ENCODE measurements around the gene CROCC.
"Not testable (repeated sequence)": the region's sequence is repeated elsewhere in the genome, so short reads cannot be mapped to it uniquely, and the experiment has no call there.

The CROCC gene

DNA sequence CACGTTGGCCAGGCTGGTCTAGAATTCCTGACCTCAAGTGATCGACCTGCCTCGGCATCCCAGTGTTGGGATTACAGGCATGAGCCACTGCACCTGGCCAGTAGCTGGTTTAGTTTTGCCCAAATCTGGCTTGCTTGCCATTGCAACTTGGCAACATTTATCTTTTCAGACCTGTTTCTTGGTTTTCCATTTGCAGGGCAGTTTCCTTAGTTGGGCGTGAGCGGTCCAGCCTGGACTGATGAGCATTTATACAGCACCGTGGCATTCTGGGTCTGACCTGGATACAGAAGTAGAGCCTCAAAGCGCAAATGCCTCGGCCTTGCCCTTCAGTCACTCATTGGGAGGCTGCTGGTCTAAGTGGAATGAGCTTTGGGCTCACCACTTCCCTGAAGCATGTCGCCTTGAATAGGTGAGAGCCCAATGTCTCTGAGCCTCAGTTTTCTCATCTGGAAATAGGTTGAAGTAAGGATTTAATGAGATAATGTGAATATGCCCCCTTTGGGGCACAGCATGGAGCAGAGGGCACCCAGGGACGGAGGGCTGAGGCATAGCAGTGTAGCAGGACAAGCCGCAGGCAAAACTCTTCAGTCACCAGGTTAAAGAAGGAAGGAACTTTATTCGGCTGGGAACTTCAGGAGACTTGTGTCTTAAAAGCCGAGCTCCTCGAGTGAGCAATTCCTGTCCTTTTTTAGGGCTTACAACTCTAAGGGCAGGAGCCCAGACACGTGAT is 2.6 kb upstream of the CROCC start:
- DNase-seq = not testable (repeated sequence)

- no peak for DNase-seq
These were observed 780 bp upstream of the CROCC start for GRCh38 chr1:16920951-16921350.

GRCh38 chr1:16922466-16922865 is 735 bp downstream of the CROCC start:
- no peak for DNase-seq

DNA sequence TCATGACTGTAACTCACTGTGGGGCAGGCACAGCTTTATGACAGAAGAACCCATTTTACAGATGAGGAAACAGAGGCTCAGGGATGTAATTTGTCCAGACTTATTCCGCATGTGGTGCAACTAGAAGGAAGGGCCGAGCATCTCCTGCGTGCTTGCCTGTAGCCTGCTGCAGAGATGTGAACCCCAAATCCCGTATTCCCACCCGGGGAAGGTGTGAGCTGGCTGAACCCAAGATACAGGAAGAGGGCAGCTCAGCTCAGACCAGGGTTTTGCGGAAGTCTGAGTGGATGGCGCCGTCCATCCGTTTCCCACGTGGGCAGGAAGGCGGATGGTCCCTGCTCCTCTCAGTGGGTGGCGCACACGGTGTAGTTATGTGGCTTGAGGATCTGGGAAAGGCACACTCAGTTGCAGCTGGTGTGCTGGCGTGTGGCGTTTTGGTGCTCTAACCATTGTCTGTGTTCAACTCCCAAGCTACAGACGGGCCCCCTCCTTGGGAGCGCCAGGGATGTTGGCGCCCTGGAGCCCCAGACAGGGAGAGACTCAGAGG is 1.2 kb downstream of the CROCC start:
- no peak for DNase-seq

DNA sequence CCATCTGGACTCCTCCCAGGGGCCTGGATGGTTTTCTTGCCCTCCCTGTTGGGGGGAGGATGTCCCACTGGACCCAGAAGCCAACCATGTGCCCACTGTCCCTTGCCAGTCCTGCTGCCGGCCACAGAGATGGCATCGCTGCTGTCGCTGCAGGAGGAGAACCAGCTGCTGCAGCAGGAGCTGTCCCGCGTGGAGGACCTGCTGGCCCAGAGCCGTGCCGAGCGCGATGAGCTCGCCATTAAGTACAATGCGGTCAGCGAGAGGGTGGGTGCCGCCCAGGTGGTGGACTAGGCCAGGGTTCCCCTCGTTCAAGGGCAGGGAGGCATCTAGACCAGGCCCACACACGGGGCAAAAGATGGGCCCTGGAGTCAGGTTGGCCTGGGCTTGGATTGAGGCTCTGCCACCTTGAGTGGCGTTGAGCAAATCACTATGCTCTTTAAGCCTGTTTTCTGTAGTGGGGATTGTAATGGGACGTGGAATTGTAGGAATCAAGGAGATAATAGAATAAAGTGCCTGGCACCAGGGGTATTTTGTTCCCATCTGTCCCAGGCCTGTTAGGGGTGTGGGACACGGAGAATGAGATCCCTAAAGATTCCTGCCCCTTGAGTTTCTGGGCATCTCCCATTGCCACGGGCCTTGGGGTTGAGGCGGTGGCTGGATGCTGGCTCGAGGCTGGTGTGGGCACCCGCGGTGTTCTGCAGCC is 2.6 kb downstream of the CROCC start:
- no peak for DNase-seq

- no peak for DNase-seq
These were observed 3.3 kb downstream of the CROCC start for GRCh38 chr1:16924919-16925477.

DNA sequence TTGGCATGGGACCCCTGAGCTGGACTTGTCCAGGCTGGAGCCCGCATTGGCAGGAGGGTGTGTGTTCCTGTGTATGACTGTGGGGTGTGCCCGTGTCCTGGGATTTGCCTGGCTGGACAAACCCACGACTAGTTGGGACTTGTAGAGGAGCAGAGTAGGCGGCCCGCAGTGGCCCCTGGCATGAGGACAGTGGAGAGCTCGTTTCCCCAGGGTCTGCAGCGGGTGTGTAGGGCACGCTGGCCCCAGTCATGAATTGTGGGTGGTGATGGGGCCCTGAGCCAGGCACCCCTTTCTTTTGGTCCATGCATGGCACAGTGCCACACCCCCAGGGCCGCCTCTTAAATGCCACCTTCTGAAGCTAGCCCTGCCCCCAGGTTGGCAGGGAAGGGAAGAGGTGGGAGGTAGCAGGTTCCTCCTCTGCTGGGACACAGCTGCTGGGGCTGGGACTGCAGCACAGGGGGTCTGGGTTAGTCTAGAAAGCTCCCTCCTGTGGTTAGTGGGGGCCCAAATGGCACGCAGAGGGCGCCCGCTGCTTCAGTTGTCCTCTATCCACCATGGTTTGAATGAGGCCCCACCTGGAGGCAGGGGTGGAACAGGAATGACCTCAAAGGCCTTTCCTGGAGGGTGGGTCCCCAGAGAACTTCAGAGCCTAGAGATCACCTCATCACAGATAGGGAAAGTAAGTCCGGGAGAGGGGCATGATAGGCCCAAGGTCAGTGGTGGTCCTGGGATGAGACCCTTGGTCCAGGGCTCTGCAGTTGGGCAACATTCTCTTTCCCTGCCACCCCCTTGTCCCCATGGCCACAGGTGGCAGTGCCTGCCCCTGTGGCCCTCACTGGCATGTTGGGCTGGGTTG is 4.1 kb downstream of the CROCC start:
- no peak for DNase-seq

DNA sequence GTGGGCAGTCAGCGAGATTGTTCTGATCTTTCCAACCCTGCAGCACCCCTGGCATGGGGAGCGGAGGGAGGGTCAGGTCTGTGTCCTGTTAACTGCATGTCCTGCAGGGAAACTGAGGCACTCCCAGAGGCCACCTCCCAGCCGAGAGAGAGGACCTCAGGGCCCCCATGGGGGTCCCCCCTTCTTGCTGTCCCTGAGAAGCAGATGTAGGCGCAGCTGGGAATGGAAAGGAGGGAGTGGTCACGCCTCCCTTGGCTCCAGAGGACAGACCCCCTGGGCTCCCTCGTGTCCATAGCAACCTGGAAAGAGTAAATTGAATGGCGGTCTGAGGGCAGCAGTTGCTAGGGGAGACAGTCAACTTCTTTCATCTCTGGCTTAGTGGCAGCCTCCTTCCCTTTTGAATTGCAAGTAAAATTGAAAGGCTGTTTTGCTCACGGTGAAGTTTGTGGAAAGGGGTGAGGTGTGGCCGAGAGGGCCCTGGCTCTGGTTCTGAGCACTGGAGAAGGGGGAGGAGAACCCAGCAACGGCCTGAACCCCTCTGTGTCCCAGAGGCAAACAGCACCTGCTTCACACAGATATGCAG is 4.9 kb downstream of the CROCC start:
- no peak for DNase-seq

GRCh38 chr1:16927256-16927655 is 5.5 kb downstream of the CROCC start:
- no peak for DNase-seq

- no peak for DNase-seq
These were observed 6.2 kb downstream of the CROCC start for GRCh38 chr1:16927711-16928485.

GRCh38 chr1:16929146-16930041 is 7.7 kb downstream of the CROCC start:
- DNase-seq = not testable (repeated sequence)

GRCh38 chr1:16931206-16931934 is 9.6 kb downstream of the CROCC start:
- not testable (repeated sequence) for DNase-seq

GRCh38 chr1:16933945-16934344 is 12.2 kb downstream of the CROCC start:
- DNase-seq = not testable (repeated sequence)

- DNase-seq = not testable (repeated sequence)
These were observed 14.8 kb downstream of the CROCC start for GRCh38 chr1:16936580-16936979.

DNA sequence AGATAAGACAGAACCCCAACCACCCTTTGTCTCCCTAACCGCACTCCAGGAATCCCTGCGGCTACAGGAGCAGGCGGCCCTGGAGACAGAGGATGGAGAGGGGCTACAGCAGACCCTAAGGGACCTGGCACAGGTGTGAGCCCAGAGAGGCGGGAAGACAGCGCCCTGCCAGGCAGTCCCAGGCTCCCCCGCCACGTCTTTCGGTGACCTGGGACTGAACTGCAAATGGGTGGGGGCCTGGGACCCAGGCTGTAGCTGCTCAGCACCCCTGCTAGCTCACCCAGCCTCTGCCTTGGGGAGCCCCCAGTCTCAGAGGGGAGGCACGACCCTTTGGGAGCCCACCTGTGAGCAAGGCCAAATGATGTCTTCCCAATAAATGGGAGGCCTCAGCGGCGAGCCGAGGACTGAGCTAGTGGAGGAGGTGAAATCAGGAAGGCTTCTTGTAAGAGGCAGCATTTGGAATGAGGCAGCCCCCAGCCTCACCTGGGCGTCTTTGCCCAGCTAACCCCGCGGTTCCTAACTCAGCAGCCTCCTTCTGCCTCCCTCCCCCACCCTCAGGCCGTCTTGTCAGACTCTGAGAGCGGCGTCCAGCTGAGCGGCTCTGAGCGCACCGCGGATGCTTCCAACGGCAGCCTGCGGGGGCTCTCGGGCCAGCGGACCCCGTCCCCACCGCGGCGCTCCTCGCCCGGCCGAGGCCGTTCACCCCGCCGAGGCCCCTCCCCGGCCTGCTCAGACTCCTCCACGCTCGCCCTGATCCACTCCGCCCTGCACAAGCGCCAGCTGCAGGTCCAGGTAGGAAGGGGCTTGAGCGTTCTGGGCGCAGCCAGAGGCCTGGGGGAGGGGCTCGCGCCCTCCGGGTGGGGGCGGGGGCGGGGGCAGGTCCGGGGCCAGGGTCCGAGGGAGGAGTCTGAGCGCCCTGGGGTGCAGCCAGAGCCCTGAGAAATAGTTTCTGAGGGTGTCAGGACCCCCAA is 16.9 kb downstream of the CROCC start:
- DNase-seq = no peak

DNA sequence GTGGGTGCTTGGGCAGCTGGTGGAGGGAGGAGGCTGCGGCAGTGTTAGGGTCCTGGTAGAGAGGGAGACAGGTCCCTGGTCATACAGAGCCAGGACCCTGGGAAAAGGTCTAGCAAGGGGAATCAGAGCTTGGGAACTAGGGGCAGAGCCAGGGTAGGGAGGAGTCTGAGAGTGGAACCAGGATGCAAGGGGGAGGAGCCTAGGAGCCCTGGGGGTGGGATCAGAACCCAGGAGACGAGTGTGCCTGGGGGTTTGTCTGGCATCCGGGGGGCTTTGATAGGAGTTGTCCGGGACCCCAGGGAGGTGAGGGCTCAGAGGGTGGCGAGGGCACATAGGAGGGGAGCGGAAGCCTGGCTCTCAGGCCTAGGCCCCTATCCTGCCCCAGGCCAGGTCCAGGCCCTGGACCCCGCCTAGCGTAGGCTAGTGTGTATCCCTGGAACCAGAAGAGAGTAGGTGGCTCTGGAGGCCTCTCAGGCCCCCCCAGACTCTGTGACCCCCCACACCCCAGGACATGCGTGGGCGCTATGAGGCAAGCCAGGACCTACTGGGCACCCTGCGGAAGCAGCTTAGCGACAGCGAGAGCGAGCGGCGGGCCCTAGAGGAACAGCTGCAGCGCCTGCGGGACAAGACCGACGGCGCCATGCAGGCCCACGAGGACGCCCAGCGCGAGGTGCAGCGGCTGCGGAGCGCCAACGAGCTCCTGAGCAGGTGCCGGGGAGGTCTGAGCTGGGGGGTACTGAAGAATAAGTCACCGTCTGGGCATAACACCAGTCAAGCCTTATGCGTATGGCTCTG is 17.9 kb downstream of the CROCC start:
- not testable (repeated sequence) for DNase-seq

GRCh38 chr1:16944038-16944437 is 22.3 kb downstream of the CROCC start:
- DNase-seq = no peak

DNA sequence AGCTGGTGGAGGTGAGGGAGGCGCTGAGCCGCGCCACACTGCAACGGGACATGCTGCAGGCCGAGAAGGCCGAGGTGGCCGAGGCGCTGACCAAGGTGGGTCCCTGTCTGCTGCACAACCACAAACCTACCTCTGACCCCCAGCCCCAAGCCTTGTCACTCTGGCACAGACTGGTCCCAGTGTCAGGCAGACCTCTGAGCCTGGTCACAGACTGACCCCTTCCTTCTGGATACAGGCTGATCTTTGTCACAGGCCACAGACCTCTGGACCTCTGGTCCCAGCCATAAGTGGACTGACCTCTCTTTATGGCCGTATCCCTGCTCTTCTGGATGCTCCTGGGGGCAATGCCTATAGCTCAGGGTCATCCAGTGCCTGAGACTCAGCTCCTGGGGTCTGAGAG is 23.8 kb downstream of the CROCC start:
- DNase-seq = not testable (repeated sequence)
